Fibroblast of skin of right biceps (primary cell): ENCODE data around the gene TET3.
"Not testable (repeated sequence)": the region's sequence is repeated elsewhere in the genome, so short reads cannot be mapped to it uniquely, and the experiment has no call there.

Experiments used
- DNase-seq: peaks from one replicate; pipeline ENCODE4 v3.0.0-alpha.2; 2013

The TET3 gene

DNA sequence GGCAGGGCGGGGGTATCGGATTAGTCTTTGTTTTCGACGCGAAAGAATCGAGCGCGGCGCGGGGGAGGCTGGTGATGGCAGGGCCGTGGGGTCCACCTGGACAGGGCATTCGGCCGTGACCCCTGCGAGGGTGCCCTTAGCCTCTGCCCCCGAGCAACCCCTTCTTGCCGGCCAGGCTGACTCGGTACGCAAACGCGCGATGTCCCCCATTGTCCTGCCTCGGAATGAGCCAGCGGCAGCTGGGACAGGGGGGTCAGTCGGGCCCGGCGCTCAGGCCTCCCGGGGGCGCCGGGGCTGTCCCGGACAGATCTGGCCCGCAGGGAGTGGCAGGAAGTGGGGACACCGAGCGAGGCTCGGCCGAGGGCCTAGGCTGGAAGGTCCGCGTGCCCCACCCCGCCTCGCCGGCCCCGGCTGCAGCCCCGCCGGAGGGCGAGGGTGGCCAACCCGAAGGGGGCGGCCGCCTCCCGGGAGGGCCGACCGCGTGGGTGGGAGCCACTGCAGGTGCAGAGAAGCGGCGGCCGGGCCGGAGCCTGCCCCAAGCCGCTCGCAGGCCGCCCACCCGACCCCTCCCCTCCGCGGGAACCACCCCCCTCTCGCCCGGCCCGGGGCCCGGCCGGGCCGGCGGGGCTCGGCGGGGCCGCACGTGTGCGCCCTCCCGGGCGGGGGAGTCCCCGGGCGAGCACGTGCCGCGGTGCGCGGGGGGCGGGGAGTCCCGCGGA lies at the start of gene TET3:
Gene TET3 (plus strand): TSS at position 708 of the 719 bp plus-strand sequence. CDS start 1,494 bp downstream, outside the sequence.
- no peak for DNase-seq

DNA sequence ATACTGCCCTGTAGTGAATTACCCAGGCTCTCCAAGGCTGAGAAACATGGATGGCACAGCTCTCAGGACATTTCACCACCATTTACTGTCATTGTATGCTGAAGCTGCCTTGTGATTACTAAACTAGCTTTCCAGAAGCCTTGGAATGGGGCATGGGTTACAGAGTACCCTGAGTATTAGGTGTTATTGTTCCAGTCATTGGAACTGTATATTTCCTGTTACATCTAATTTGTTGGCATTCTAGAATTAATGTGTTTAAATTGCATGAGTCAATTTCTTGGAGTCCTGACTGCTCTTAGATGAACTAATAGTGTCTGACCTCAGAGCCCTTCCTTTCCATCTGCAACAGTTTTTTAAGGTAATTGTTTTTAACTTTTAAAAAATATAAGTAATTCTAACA lies 49.1 kb upstream of the TET3 start:
- no peak for DNase-seq

DNA sequence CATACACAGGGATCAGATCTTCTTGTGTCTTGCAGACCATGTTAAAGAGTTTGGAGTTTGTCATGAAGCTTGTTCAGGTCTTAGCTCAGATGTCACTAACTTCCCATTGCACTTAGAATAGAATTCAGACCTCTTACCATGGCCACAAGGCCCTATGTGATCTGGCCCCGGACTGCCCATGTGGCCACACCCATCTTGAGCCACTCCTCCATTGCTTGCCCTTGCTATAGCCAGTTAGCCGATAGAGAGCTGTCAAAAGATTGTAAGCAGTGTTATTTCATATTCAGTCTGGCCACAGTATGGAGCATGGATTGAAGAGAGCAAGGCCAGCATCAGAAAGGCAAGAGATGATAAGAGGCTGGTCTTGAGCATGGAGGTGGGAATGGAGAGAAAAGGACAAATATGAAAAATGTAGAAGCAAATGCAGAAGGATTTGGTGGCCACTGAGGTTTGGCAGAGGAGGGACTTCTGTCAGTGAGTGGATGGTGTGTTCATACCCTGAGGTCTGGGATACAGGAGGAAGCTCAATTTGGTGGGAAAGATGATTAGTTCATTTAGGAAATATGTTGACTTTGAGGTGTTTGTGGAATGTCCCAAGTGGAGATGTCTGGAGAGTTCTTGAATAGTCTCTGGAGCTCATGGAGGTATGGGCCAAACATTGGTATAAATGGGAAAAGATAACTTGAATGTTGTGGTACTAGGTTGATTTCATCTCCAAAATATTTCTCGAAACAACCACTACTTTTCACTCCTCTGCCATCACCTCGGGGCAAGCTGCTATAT lies 47.4 kb upstream of the TET3 start:
- peak; percentile 36 for DNase-seq

DNA sequence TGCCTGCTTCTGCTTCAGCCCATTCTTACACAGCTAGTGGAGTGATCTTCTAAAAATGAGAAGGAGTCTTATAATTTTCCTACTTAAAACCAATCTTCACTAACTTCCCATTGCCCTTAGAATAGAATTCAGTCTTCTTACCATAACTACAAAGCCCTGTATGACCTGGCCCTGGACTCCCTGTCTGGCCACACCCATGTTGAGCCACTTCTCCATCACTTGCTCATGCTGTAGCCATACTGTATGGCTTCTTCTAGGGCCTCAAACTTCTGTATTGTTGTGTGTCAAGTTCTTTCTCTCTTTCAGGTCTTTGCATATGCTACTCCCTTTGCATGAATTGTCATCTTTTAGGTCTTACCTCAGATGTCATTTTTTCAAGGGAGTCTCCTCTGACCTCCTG lies 46.8 kb upstream of the TET3 start:
- no peak for DNase-seq

DNA sequence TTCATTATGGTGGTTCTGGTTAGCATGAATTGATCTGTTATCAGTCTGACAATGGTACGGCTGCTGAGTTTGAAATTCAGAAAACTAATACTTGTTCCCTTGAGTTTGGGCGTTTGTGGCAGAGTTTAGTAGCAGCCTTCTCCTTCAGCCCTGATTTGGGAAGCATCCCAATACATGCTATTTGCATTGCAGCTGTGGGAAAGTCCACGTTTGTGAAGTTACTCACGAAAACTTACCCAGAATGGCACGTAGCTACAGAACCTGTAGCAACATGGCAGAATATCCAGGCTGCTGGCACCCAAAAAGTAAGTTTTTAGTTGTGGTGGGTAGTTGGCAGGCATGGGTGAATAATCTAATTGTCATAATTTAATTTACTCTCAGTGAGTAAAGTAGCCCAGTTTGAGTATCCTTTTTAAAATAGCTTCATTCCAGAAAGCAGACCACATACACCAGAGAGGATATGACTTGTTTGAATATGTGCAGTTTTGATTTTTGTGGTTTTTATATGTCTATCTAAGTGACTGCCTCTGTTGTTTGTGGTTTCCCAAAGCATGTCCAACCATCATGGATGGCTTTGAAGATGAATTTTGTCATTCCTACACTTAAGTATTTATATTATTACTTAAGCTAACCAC lies 45.9 kb upstream of the TET3 start:
- peak; percentile 86 for DNase-seq

DNA sequence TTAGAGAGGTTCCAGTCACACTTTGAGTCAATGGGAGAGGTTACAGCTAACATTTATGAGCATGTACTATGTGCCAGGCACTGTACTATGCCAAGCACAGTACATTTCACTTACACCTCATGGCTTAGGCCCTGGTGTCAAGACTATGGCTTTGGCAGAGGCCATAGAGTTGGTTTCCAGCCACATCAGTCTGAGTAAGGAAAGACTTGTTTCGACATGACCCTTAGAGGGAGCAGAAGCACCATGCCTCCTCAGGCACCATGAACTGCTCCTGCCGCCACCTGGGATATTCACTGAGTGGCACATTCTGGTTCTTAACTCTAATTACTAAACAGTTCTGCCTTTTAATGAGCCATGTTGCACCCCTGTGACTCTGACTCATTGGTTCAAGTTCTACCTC lies 45.3 kb upstream of the TET3 start:
- DNase-seq, result peak; percentile 40

DNA sequence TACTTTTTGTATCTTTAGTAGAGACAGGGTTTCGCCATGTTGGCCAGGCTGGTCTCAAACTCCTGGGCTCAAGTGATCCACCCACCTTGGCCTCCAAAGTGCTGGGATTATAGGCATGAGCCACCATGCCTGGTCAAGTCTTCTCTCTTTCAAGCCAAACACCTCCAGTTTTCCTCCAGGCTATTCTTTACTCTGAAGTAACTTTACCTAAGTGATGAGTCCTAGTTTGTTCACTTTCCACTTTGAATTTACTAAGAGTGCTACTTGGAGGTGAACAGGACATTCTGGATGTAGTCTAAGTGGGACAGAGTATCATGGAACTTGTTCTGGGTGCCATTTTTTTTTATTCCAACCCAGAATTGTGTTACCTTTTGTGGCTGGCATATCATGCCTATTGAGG lies 44.6 kb upstream of the TET3 start:
- DNase-seq, result not testable (repeated sequence)

DNA sequence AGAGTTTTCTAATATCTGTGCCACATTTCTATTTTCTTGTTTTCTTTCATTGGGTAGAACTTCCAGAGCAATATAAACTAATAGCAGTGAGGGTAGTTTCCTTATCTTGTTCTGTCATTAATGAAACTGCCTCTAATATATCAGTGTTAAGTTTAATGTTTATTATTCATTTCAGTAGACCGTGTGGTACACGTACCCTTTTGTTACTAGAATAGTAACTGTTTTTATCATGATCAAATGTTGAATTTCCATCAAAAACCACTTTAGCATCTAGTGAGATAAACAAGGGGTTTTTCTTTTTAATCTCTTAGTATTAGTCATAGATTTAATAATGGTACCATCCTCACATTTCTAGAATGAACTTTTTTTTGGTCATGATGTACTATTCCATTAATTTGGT lies 42.0 kb upstream of the TET3 start:
- no peak for DNase-seq

DNA sequence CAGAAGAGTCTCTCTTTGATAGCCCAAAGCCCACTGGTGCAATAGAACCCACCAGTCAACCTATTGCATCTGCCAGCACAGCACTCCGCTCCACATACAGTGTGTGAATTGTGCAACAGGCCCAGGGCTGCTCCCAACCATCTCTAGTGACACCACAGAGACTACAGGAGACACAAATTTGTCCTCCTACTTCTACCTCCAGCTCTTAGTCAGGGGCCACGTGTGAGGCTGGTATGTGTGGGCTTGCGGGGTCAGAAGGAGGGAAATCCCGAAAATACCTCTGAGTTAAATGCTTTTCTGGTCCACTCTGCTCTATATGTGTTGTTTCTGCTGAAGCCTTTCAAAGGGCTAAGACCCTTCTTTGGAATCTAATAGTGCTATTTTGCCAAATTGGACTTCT lies 40.0 kb upstream of the TET3 start:
- no peak for DNase-seq

DNA sequence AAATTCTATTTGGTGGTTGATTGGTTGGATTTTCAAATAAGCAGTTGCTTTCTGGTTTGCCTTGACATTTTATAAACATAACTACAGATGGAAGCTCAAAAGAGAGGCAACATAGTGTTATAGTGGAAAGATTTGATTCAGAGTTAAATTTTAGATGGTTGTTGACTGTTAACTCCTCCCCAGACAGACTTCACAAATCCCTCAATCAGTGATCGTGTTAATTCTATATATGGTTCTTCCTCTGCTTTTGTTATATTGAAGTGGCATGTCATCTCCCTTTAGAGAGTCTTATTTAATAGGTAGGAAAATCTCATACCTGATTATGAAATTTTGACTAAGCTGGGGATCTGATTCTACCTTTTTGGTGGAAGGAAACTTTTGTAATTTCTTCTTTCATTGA lies 38.5 kb upstream of the TET3 start:
- DNase-seq, result no peak

DNA sequence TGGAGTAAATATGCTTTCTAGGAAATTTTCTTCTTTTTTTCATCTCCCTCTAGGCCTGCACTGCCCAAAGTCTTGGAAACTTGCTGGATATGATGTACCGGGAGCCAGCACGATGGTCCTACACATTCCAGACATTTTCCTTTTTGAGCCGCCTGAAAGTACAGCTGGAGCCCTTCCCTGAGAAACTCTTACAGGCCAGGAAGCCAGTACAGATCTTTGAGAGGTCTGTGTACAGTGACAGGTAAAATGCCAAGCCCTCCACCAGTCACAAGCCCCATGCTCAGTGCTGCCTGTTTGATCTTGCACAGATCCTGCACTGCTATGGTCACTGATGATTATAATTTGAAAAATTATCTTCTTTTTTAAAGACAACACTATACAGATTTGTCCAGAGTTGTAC lies 38.0 kb upstream of the TET3 start:
- DNase-seq, result no peak

DNA sequence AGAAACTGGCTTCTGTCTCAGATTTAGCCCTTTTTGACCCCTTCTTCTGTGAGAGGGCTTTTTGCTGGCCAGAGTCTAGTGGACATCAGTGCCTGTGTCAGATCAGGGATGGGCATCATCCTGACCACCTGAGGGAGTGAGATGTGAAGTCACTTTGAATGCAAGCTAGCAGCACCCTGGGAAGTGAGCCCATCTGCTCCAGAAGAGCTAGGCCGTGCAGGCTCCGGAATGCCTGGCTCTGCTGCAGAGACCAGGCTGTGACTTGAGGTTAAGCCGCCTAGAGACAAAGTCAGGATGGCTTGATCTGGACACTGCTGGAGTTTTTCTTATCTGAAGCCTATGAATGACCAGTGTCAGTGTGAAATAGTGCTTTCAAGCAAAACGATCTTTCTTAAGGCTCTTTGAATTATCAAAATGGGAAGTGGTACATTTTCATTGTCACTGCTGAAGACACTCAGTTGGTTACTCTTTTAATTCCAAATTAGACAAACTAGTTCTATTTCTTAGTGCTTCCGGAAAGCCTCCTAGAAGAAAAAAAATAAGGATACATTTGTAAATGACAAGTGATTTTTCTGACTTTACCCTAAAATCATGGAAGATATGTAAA lies 37.2 kb upstream of the TET3 start:
- no peak for DNase-seq

DNA sequence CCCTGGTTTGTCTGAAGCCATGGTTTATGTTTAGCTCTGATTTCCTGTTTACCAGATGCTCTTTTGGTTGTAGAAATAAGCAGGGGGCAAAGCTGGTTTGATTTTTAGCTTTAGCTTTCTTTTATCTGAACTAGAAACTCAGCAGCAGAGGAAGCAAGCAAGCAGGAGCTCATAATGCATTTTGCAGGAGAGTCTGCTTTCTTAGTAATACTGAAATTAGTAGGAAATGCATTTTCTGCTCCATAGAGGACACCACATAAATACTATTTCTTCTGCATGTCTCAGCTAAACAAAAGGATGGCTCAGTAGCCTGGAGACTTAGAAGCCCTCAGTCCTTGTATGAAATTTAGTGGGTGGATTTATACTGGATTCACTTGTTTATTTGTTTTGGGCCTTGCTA lies 34.9 kb upstream of the TET3 start:
- DNase-seq, result no peak

DNA sequence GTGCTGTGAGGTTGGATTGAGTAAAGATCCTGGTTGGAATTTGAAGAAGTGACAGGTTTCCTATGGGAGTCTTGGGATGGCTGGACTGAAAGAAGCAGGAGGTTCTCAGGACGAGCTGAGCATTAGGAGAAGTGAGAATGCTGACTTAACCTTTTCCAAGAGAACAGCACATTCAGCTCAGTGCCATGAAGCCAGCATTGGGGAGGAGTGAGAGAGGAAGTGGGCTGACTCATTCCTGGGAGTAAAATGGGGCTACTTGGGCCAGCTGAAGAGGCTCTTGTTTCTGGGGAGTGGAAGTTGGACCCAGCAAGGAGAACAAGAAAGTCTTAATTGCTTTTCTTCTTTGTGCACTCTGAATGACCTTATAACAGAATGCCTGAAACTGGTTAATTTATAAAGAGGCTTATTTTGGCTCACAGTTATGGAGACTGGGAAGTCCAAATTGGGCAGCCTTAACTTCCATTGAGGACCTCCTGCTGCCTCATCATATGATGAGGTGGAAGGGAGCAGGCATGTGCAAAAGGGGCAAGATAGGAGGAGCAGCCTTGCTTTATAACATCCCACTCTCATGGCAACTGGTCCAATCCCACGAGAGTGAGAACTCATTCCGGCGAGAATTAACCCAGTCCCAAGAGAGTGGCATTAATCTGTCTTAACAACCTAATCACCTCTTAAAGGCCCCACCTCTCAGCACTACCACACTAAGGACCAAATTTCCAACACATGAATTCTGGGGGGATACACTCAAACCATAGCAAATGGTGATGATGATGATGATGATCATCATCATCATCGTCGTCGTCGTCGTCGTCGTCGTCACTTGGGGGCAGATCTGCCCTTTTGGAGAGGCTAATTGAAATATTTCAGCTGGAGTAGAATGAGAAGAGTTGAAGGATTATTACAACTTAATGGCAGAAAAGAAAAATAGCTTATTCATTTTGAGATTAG lies 31.9 kb upstream of the TET3 start:
- peak; percentile 40 for DNase-seq

DNA sequence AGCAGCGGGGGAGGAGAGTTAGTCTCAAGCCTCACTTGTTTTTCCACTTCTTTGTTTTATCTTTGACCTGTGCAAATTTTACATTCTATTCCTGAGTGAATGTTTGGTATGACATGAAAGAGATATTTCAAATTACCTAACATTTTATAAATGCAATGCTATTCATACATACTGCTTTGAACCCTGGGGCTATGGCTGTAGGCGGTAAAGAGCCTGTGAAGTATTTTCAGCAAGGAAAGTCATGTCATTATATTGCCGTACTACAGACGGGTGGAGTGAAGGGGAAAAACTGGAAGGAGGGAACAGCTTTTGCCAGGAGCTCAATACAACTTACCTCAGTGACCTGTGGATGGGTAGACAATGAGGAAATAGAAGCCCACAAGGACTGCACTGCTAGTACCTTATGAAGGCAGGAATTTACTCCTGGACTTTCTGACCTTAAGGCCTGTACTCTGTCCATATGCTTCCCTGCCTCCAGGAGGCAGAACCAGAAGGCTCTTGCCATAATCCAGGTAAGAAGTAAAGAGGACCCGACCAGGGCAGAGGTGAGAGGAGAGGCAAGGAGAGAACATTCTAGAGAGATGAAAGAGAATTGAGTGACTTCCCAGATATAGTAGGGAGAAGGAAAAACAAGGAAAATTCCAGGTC lies 28.4 kb upstream of the TET3 start:
- no peak for DNase-seq

DNA sequence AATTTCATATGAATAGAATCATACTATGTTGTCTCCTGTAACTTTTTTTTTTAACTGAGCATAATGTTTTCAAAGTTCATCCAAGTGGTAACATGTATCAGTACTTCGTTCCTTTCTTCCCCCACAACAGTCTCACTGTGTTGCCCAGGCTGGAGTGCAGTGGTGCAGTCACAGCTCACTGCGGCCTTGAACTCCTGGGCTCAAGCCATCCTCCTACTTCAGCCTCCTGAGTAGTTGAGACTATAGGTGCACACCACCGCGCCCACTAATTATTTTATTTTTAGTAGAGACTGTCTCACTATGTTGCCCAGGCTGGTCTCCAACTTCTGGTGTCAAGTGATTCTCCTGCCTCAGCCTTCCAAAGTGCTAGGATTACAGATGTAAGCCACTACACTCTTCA lies 23.4 kb upstream of the TET3 start:
- DNase-seq, result no peak

DNA sequence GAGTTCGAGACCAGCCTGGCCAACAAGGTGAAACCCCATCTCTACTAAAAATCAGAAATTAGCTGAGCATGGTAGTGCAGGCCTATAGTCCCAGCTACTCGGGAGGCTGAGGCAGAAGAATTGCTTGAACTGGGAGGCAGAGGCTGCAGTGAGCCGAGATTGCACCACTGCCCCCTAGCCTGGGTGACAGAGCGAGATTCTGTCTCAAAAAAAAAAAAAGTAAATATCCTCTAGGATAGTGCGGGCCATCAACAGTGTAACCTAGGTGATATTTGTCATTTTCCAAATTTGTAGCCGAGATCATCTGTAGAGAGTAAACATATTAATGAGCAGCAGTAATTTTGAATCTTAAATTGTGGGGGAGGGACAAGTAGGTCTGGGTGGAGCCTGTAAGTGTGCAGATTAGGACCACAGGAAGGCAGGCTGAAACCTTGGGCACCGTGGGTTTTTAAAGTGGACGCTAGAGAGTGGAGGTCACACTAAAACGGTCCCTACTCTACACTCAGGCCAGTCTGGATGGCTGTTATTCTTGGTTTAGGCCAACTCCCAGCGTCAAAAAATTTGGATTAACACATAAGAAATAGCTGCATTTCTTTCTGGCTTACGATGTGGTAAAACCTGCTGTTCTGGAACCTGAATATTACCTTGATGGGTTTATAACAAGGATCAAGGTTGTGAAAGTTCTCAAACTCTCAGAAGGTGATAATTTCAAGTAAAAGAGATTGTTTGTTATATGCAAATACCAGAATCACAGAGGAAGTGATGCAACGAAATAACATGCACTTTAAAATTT lies 22.7 kb upstream of the TET3 start:
- no peak for DNase-seq

DNA sequence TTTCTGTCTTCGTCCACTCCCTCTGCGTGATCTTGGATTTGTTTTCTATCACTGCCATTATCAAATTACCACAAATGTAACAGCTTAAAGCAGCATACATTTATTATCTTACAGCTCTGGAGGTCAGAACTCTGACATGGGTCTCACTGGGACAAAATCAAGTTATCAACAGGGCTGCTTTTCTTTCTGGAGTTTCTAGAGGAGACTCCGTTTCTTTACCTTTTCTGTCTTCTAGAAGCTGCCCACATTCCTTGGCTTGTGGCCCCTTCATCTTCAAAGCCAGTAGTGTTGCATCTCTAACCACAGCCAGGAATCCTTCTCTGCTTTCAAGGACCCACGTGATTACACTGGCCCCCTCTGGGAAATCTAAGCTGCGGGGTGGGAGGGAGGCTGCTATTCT lies 21.9 kb upstream of the TET3 start:
- no peak for DNase-seq

DNA sequence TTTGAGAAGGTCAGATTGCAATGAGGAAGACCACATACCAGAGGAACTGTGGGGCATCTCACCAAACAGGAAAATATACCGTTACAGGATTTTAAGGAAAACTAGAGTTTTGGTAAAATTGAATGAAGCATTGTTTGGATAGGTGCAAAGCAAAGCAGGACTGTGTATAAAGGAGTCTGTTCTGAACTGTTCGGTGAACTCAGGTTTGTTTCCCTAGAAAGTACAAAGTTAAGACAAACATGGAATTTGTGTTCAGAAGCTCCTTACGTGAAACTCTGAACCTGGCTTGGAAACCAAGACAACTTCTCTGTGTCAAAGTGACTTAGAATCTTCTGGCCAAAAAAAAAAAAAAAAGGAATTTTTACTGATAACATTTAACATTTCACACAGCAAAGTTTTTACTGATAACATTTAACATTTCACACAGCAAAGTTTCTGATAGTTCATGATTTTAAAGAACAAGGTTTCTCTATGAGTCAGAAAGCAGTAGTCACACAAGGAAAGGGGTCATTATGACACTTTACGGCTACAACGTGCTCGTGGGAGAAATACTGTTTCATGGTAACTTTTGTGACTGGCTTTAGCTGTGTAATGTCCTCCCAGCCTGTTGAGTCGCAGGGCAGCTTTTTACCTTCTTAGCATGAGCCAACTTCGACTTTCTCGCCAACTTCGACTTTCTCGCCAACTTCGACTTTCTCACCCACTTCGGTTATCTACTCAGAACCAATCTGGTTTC lies 21.2 kb upstream of the TET3 start:
- DNase-seq, result no peak

DNA sequence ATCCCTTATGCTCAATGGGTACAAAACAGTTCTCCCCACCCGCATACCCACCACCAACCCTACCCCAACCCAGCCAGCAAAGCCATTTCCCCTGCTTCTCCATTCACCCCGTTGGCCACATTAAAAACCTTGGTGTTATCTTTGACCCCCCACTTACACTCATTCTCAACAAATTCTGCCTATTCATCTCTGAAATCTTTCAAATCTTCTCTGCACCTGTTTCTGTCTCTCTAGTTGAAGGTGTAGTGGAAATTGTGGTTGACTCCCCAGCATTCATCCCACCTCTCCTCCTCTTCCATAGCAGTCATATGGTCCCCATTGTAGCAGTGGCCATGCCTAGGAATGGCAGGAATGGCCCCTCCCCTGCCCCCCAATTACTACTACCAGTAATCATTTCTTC lies 20.5 kb upstream of the TET3 start:
- DNase-seq, result no peak
